GM21737 (cell line): ENCODE measurements around the gene TOX2.

Source experiments
- ATAC-seq: cut with Tn5 transposase; IDR thresholded peaks from one replicate; pipeline ENCODE4 v1.9.1; 2021; ENCODE audit warnings: mild to moderate bottlenecking, moderate library complexity; ENCODE audit not compliant: unreplicated experiment

TOX2 gene

GRCh38 chr20:44117296-44118184 is 202.9 kb downstream of the TOX2 start:
- ATAC-seq = no peak

DNA sequence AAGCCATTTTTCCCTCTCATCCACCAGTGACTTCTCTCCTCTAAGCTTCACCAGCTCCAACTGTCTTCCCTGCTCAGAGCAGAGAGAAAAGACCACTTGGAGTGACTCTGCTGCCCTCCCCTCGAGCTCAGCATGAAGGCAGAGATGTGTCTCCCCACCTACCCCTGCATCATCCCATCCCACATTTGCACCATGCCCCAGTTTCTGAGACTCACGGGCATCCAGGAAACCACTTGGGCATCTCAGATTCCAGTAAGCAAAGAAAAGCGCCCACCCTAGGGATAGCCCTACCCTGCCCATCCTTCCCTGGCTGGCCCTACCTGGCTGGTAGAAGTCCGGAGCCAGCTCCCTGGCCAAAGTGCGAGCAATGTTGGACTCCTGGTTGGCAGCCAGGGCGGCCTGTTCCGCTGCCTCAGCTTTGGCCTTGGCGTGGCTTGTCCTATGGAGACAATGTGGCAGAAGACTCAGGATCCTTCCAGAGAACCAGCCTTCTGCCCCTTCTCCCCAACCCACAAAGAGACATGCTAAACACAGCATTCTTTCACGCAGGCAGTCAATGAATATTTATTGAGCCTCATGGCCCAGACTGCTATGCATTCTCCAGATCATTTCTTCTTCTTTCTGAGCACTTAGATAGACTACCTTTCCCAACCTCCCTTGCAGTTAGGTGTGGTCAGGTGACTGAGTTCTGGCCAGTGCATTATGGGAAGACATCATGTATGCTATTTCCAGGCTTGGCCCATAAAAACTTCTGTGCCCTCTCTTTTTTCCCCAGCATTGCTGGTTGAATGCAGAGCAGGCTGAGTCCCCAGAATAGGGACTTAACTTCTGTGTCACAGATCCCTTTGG is 203.8 kb downstream of the TOX2 start:
- no peak for ATAC-seq
